GM20431 (cell line): Measurements from ENCODE around the gene PRR14.

Experiments
- in situ Hi-C: fragments of 300-500 bp; cut with MseI, MboI; formaldehyde crosslinking; loops from one replicate; pipeline ENCODE4 v1.15.0; 2020; ENCODE audit warnings: low sequenced_read_pairs; ENCODE audit not compliant: unreplicated experiment

The PRR14 gene

GRCh38 chr16:30657866-30658730 is 7.3 kb downstream of the PRR14 start, which contains the start of gene FBRS:
Gene FBRS (plus strand): TSS chr16:30658431. CDS start chr16:30659519, 1,088 bp downstream.
- in situ Hi-C loops = no loop called here

GRCh38 chr16:30658731-30659506 is 8.2 kb downstream of the PRR14 start:
- in situ Hi-C loops = no loop called here

GRCh38 chr16:30659507-30660423 is 9.0 kb downstream of the PRR14 start:
- in situ Hi-C loops = no loop called here

DNA sequence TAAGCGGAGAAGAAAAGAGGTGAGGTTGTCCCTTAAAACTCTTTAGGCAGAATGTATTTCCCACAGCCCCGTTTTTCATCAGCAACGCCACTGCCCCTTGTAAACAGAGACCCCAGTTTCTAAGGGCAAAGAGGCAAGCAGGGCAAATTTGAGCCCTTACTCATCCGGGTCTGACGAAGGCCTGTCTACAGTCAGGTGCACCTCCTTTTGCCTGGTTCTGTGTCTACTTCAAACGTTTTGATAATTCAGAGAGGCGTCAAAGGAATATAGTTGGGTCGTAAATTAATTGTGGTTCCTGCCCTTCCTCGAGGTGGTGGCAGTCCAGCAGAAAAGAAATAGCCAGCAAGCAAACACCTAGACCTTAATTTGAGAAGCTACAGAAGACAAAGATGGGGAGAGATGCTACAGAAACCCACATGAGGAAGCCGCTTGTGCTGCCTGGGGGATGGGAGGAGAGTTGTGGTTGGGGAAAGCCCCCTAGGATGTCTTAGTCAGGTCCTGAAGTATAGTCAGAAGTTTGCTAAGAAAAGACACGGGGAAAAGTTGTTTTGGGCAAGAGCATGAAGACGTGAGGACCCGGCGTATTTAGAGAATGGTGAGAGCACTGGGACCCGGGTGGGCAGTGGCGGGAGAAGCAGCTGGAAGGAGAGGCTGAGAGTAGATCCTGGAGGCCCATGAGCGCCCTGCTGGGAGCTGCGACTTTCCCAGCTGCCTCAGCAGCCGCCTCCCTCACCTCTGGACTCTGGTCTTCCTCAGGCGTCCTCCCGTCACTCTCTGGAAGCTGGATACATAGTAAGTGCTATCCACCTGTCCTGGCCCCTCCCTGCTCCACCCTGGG is 9.9 kb downstream of the PRR14 start:
- in situ Hi-C loops = no loop called here

- in situ Hi-C loops = no loop called here
Measured at GRCh38 chr16:30662449-30662848, 11.7 kb downstream of the PRR14 start.

DNA sequence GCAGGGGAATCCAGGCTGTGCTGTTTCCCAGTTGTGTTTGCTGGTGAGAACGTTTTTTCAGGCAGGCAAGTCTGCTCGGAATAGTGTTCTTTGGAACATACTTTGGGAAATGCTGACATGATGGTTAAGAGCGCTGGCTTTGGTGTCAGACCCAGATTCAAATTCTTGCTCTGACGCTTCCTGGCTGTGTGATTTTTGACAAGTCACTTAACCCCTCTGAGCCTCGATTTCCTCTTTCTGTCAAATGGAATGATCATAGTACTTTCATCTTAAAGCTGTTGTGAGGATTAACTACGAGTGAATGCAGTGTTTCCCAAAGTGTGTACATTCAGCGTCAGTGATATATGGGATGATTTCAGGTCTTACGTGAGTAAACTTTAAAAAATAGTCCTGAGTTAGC is 12.3 kb downstream of the PRR14 start:
- in situ Hi-C loops = no loop called here

DNA sequence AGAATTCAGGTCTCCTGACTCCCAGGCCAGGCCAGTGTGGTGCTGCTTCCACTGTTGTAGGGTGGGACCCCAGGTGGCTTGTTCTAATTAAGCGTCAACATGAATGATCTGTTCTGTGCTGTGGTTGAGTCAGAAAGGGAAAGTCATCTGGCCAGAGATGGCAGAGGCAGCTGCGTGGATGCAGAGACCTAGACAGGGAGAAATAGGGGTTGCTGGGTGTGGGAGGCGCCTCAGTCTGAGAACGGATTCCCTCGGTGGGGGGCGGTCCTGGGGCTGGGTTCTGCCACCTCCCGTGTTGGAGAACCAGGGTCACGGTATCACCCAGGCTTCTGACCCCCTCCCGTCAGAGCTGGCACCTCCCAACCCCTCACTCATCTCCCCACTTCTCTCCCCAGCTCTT is 13.1 kb downstream of the PRR14 start:
- in situ Hi-C loops = no loop called here

- in situ Hi-C loops = no loop called here
Measured at GRCh38 chr16:30664616-30665109, 13.9 kb downstream of the PRR14 start.

- in situ Hi-C loops = no loop called here
Measured at GRCh38 chr16:30665155-30665829, 14.5 kb downstream of the PRR14 start.

GRCh38 chr16:30665830-30666190 is 15.1 kb downstream of the PRR14 start:
- in situ Hi-C loops = no loop called here

- in situ Hi-C loops = no loop called here
Measured at GRCh38 chr16:30666681-30667080, 15.9 kb downstream of the PRR14 start.

DNA sequence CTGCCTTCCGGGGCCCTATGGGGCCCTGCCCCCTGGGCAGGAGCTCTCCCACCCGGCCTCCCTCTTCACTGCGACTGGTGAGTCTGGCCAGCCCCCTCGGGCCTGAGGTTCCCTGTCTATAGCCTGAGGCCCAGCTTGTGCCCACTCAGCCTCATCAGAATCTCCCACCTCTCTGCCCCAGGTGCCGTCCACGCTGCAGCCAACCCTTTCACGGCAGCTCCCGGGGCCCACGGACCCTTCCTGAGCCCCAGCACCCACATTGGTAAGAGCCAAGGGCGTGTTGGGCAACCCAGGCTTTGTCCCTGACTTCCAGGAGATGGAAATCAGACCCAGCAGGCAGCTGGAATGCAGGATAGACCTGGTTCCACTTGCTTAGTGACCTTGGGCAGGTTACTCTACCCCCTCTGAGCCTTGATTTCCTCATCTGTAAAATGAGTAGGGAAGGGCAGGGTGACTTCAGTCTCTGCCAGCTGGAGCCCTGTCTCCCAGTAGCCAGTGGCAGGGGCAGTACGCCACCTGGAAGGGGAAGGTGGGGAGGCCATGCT is 16.7 kb downstream of the PRR14 start:
- in situ Hi-C loops = no loop called here

- in situ Hi-C loops = no loop called here
Measured at GRCh38 chr16:30668393-30668792, 17.6 kb downstream of the PRR14 start.

DNA sequence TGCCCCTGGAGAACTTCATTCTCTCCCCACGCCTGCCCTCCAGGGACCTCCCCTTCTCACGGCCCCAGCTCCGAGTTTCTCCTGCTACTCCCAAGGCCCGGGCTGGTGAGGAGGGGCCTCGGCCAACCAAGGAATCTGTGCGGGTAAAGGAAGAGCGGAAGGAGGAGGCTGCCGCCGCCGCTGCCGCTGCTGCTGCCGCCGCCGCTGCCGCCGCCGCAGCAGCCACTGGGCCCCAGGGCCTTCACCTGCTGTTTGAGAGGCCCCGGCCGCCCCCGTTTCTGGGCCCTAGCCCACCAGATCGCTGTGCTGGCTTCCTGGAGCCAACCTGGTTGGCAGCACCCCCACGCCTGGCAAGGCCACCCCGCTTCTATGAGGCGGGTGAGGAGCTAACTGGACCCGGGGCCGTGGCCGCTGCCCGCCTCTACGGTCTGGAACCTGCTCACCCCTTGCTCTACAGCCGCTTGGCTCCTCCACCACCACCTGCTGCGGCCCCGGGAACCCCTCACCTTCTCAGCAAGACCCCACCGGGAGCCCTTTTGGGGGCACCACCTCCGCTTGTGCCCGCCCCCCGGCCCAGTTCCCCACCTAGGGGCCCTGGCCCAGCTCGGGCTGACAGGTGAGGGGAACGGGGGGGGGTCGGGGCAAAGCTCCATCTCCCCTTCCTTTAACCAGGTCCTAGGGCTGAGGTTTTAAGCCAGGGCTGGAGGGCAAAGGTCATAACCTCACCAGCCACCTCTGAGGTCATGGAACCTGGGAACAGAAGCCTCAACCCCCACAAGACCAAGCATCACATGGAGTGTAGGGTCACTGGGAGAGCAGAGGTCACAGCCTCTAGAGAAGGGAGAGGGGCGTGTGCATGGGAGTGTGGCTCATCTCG is 18.5 kb downstream of the PRR14 start:
- in situ Hi-C loops = no loop called here

GRCh38 chr16:30669903-30670824 is 19.4 kb downstream of the PRR14 start:
- in situ Hi-C loops = no loop called here

DNA sequence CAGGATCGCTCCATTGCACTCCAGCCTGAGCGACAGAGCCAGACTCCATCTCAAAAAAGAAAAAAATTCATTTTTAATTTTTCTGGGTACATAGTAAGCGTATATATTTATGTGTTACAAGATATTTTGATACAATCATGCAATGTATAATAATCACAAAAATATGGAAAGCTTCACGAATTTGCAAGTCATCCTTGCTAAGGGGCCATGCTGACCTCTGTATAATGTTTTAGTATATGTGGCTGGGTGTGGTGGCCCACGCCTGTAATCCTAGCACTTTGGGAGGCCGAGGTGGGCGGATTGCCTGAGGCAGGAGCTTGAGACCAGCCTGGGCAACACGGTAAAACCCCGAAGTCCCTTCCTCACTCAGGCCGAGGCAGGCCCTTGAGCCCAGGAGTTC is 24.4 kb downstream of the PRR14 start:
- in situ Hi-C loops = no loop called here
